Large intestine (tissue), 3 donors: ENCODE data around the gene EHMT1. TPM values are rescaled to one million over a fixed set of nuclear protein-coding genes. Genes with fewer than 3 reads are reported as not detected.

Source experiments
- DNase-seq, 2 donors: peaks; one replicate each; pipeline versions ENCODE4 v3.0.0 to v3.0.0-alpha.2; 2013
- H3K27ac ChIP-seq: one replicate; pipeline ENCODE4 v1.5.1; 2013; ENCODE audit warnings: low read length
- H3K27me3 ChIP-seq: 2 replicates; pipeline ENCODE4 v1.6.1; 2013; ENCODE audit warnings: low read length; ENCODE audit not compliant: control insufficient read depth, insufficient read depth
- H3K36me3 ChIP-seq: 2 replicates; pipeline ENCODE4 v1.6.1; 2013; ENCODE audit warnings: low read length; ENCODE audit not compliant: control insufficient read depth, insufficient read depth
- H3K4me1 ChIP-seq: one replicate; pipeline ENCODE4 v1.6.1; 2013; ENCODE audit warnings: low read length; ENCODE audit not compliant: control insufficient read depth, insufficient read depth
- H3K4me3 ChIP-seq: one replicate; pipeline ENCODE4 v1.5.1; 2013; ENCODE audit warnings: low read length
- H3K9me3 ChIP-seq: one replicate; pipeline ENCODE4 v1.6.1; 2013; ENCODE audit warnings: mild to moderate bottlenecking, low read depth, low read length, moderate library complexity; ENCODE audit not compliant: control insufficient read depth
- WGBS: methylation state at CpG from one replicate; pipeline ENCODE4 v1.1.5; 2013; ENCODE audit warnings: low lambda C conversion rate; ENCODE audit not compliant: insufficient coverage; 5-methylcytosine and 5-hydroxymethylcytosine counted together
- polyA plus RNA-seq: library from polyadenylated mRNA; unstranded; fragments of 120-200 nt; gene quantifications from one replicate; pipeline ENCODE4 v1.2.1, GENCODE V29; 2013

Gene EHMT1
- polyA plus RNA-seq, 1 donor, result 38.7 TPM

DNA sequence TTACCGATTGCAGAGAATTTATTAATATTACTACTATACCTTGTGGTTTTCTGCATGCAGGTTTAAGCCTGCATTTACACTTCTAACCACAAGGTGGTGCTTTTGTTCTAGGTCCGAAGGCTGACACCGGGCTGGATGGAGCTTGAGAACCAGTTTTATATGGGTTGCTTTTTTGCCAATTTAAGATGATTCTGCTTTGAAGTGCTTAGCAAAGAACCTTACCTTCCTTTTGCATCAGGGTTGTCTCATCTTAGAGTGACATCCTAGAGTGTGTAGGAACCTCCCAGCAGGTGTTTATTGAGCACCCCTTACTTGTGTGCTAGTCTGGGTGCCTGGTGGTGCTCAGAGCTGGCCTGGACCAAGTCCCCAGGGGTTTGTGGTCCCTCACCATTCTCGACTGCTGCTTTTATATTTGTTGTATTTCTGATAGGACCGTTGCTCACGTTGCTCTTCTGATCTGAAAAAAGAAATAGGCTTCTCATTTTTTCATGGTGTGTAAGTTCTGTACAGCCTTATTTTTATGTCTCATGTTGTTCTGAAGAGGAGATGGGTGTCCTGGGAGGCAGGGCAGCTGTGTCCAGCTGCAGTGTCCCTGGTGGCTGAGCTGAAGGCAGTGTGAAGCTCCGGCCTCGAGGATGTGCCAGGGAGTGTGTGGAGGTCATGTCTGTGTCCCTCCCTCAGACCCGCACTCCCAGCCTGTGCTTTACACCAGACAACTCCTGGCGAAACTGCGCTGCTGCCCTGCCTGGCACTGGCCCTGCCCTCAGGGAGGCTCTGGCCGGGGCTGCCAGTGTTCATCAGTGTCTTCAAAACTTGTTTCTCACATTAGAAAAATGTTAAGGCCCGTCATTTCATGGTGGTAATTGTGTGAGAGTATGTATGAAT lies 54.3 kb downstream of the EHMT1 start:
- H3K27ac ChIP-seq, result no peak overlapping the region

GRCh38 chr9:137673886-137674285 lies 55.1 kb downstream of the EHMT1 start:
- peaks cover 13% of the 10 kb centered on the region for H3K36me3 ChIP-seq
- peaks cover 4% of the 10 kb centered on the region for H3K9me3 ChIP-seq
- H3K27ac ChIP-seq, result no peak overlapping the region
- no peak overlapping the region for H3K4me3 ChIP-seq
- no CpG with 5 or more reads among the region's 10 CpGs for WGBS
- H3K4me1 ChIP-seq, result peaks cover 16% of the 10 kb centered on the region
- H3K27me3 ChIP-seq, result no peaks in the 10 kb centered on the region
- DNase-seq, result no peak

More for the DNA sequence above, 54.3 kb downstream of the EHMT1 start:
- peak; percentile 41 for DNase-seq
- H3K9me3 ChIP-seq, result peaks cover 4% of the 10 kb centered on the region
- no peaks in the 10 kb centered on the region for H3K27me3 ChIP-seq
- H3K4me1 ChIP-seq, result peaks cover 16% of the 10 kb centered on the region
- WGBS, result 93% methylated on average over 3 of the region's 13 CpGs
- no peak overlapping the region for H3K4me3 ChIP-seq
- H3K36me3 ChIP-seq, result peaks cover 7% of the 10 kb centered on the region

GRCh38 chr9:137674307-137674975 lies 55.6 kb downstream of the EHMT1 start:
- Histone ChIP-seq H3K9me3 (peaks cover under 1% of the 10 kb centered on the region), H3K27ac (no peak overlapping the region), H3K27me3 (no peaks in the 10 kb centered on the region), H3K4me1 (peaks cover 19% of the 10 kb centered on the region), H3K36me3 (peaks cover 9% of the 10 kb centered on the region), H3K4me3 (no peak overlapping the region)
- WGBS, result no CpG with 5 or more reads among the region's 15 CpGs
- no peak for DNase-seq

- H3K4me1 ChIP-seq, result peaks cover 20% of the 10 kb centered on the region
- H3K4me3 ChIP-seq, result no peak overlapping the region
- H3K9me3 ChIP-seq, result no peaks in the 10 kb centered on the region
- H3K36me3 ChIP-seq, result peaks cover 7% of the 10 kb centered on the region
- WGBS, result no CpG with 5 or more reads among the region's 5 CpGs
- no peak for DNase-seq
- no peaks in the 10 kb centered on the region for H3K27me3 ChIP-seq
- no peak overlapping the region for H3K27ac ChIP-seq
Observed at GRCh38 chr9:137674976-137675320, 56.1 kb downstream of the EHMT1 start.

GRCh38 chr9:137676998-137677397 lies 58.2 kb downstream of the EHMT1 start:
- Histone ChIP-seq H3K27ac (no peak overlapping the region), H3K9me3 (no peaks in the 10 kb centered on the region), H3K27me3 (no peaks in the 10 kb centered on the region), H3K4me3 (no peak overlapping the region), H3K4me1 (peaks cover 4% of the 10 kb centered on the region), H3K36me3 (peaks cover 7% of the 10 kb centered on the region)
- no peak for DNase-seq
- no CpG with 5 or more reads among the region's 12 CpGs for WGBS

DNA sequence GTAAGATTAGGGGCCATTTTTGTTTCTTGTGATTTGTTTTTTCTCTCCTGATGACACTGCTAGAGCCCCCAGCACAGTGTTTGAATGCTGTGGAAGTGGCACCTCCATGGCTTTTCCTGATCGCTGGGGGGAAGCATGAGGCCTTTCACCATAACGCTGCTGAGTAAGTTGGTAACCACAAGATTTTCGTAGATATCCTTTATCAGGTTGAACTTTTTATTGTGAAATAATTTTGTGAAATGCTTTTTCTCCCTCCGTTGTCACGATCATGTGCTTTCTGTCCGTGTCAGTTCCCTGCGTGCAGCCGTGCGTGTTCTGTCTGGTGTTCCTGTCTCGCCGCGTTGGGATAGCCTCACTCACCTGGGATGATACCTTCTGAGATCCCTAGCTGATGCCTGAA lies 59.4 kb downstream of the EHMT1 start:
- peaks cover 7% of the 10 kb centered on the region for H3K36me3 ChIP-seq
- DNase-seq, result no peak
- H3K4me3 ChIP-seq, result no peak overlapping the region
- no peaks in the 10 kb centered on the region for H3K9me3 ChIP-seq
- no peaks in the 10 kb centered on the region for H3K27me3 ChIP-seq
- H3K4me1 ChIP-seq, result peaks cover 4% of the 10 kb centered on the region
- H3K27ac ChIP-seq, result no peak overlapping the region
- 96% methylated on average over 3 of the region's 12 CpGs for WGBS

- Histone ChIP-seq H3K27me3 (no peaks in the 10 kb centered on the region), H3K36me3 (peaks cover 7% of the 10 kb centered on the region), H3K27ac (no peak overlapping the region), H3K4me1 (peaks cover 4% of the 10 kb centered on the region), H3K9me3 (no peaks in the 10 kb centered on the region), H3K4me3 (no peak overlapping the region)
- WGBS, result 43% methylated on average over 1 of the region's 6 CpGs
- DNase-seq, result no peak
Observed at GRCh38 chr9:137679249-137679648, 60.4 kb downstream of the EHMT1 start.

DNA sequence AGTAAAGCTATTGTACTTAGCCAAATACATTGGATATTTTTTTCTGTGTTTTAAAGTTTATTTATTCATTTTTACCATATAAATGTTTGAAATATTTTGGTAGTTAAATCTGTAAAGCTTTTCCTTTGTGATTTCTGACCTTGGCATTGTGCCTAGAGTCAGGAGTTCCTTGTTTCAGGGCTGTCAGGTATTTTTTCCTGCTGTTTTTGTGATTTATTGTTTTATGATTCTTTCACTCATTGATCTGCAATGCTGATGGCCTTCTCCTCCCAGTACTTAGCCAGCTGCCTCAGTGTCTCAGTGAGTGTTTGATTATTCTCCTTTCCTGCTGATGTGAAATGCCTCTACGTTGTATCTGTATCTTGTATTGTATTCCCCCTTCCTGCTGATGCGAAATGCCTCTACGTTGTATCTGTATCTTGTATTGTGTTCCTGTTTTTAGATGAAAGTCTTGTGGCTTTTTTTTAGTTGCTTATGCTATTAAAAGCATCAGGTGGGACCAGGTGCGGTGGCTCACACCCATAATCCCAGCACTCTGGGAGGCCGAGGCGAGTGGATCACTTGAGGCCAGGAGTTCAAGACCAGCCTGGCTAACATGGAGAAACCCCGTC lies 61.0 kb downstream of the EHMT1 start:
- H3K27ac ChIP-seq, result no peak overlapping the region
- WGBS, result 43% methylated on average over 2 of the region's 7 CpGs
- no peaks in the 10 kb centered on the region for H3K27me3 ChIP-seq
- no peak for DNase-seq
- peaks cover 7% of the 10 kb centered on the region for H3K36me3 ChIP-seq
- peaks cover 4% of the 10 kb centered on the region for H3K4me1 ChIP-seq
- no peaks in the 10 kb centered on the region for H3K9me3 ChIP-seq
- no peak overlapping the region for H3K4me3 ChIP-seq

- no peak for DNase-seq
- peaks cover 7% of the 10 kb centered on the region for H3K36me3 ChIP-seq
- peaks cover 4% of the 10 kb centered on the region for H3K4me1 ChIP-seq
- H3K27ac ChIP-seq, result no peak overlapping the region
- H3K4me3 ChIP-seq, result no peak overlapping the region
- no peaks in the 10 kb centered on the region for H3K27me3 ChIP-seq
- no peaks in the 10 kb centered on the region for H3K9me3 ChIP-seq
- 83% methylated on average over 1 of the region's 18 CpGs for WGBS
Observed at GRCh38 chr9:137680444-137681358, 61.9 kb downstream of the EHMT1 start.
